Measurements from ENCODE around the gene DOK7.

DNA sequence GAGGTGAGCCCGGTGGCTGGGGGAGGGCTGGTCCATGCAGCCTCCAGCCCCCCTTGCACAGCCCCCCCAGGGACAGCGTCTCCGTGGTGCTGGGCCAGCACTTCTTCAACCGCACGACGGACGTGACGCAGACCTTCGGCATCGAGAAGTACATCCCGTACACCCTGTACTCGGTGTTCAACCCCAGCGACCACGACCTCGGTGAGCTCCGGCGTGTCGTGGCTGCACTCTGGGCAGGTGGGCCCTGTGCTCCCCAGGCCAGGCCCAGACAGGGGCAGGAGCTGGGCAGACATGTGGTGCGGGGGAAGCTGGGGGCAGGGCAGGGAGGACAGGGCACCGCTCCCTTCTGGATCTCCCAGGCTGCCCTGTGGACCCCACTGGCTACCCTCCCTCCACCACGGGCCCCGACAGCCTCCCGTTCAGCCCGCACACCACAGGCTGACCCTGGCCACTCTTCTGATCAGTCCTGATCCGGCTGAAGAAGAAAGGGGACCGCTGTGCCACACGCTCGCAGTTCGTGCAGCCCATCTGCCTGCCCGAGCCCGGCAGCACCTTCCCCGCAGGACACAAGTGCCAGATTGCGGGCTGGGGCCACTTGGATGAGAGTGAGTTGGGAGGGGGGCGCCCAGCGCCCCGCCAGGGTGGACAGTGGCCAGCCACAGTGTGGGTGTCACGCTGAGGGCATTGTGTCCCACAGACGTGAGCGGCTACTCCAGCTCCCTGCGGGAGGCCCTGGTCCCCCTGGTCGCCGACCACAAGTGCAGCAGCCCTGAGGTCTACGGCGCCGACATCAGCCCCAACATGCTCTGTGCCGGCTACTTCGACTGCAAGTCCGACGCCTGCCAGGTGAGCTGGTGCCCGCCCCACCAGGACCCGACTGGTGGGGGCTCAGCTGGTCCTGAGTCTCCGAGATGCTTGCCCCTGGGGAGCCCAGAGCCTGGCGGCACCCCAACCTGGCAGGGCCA is 15.4 kb upstream of the DOK7 start:
- TF ChIP-seq, protein P1, sequence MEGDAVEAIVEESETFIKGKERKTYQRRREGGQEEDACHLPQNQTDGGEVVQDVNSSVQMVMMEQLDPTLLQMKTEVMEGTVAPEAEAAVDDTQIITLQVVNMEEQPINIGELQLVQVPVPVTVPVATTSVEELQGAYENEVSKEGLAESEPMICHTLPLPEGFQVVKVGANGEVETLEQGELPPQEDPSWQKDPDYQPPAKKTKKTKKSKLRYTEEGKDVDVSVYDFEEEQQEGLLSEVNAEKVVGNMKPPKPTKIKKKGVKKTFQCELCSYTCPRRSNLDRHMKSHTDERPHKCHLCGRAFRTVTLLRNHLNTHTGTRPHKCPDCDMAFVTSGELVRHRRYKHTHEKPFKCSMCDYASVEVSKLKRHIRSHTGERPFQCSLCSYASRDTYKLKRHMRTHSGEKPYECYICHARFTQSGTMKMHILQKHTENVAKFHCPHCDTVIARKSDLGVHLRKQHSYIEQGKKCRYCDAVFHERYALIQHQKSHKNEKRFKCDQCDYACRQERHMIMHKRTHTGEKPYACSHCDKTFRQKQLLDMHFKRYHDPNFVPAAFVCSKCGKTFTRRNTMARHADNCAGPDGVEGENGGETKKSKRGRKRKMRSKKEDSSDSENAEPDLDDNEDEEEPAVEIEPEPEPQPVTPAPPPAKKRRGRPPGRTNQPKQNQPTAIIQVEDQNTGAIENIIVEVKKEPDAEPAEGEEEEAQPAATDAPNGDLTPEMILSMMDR (IDR thresholded peaks at IDR 0.05): no peak
- TF ChIP-seq POLR2A (IDR thresholded peaks at IDR 0.05): no peak
